Measurements from ENCODE around the gene CRB3.

CRB3 gene

GRCh38 chr19:6416658-6417405, 47.2 kb upstream of the CRB3 start:
- H4K91ac ChIP-seq (ENCODE audit: low read length): no peak overlapping the region
- no peaks in the 10 kb centered on the region for H3K9me3 ChIP-seq (ENCODE audit: control insufficient read depth, low read length)
- peaks cover 14% of the 10 kb centered on the region for H3K4me1 ChIP-seq (ENCODE audit: control insufficient read depth, insufficient read depth, low read depth, low read length)
- H3K23ac ChIP-seq (ENCODE audit: low read length in 2 of 2): no peak overlapping the region
- no peak overlapping the region for H2AFZ ChIP-seq (ENCODE audit: low read depth, low read length)
- H2BK120ac ChIP-seq (ENCODE audit: low read depth, low read length): no peak overlapping the region
- no peak overlapping the region for H2BK5ac ChIP-seq (ENCODE audit: low read depth, low read length, poor library complexity, severe bottlenecking)
- DNase-seq: no peak
- WGBS: 95% methylated on average over 29 of the region's 29 CpGs
- peaks cover 43% of the 10 kb centered on the region for H3K79me1 ChIP-seq (replicated peaks; ENCODE audit: low read length, poor library complexity, severe bottlenecking)
- no peaks in the 10 kb centered on the region for H3K27me3 ChIP-seq (ENCODE audit: control insufficient read depth in 1 of 2, insufficient read depth in 1 of 2, low read length in 2 of 2)
- no peak overlapping the region for H2AK5ac ChIP-seq (ENCODE audit: low read length, severe bottlenecking)
- H3K4ac ChIP-seq (ENCODE audit: low read depth in 1 of 2, low read length in 2 of 2): no peak overlapping the region
- H3K27ac ChIP-seq (ENCODE audit: low read length, poor library complexity, severe bottlenecking): no peak overlapping the region
- no peak overlapping the region for H2BK12ac ChIP-seq (ENCODE audit: low read length in 2 of 2)
- H3K9ac ChIP-seq (ENCODE audit: low read length): no peak overlapping the region
- H3K36me3 ChIP-seq (ENCODE audit: control insufficient read depth in 1 of 2, insufficient read depth in 2 of 2, low read depth in 1 of 2, low read length in 2 of 2): peaks cover 75 to 95% of the 10 kb centered on the region in 2 experiments
- H3K18ac ChIP-seq (ENCODE audit: low read depth in 1 of 2, low read length in 2 of 2): no peak overlapping the region
- no peak overlapping the region for H4K8ac ChIP-seq (ENCODE audit: low read length)
- H3K14ac ChIP-seq (ENCODE audit: low read length in 2 of 2): no peak overlapping the region
- no peak overlapping the region for H3K4me3 ChIP-seq (ENCODE audit: insufficient read depth in 1 of 2, low read depth in 1 of 2, low read length in 2 of 2)
- no peak overlapping the region for H2BK15ac ChIP-seq (ENCODE audit: low read depth, poor library complexity, severe bottlenecking)
- H3K4me2 ChIP-seq (ENCODE audit: low read length, poor library complexity, severe bottlenecking): no peak overlapping the region

DNA sequence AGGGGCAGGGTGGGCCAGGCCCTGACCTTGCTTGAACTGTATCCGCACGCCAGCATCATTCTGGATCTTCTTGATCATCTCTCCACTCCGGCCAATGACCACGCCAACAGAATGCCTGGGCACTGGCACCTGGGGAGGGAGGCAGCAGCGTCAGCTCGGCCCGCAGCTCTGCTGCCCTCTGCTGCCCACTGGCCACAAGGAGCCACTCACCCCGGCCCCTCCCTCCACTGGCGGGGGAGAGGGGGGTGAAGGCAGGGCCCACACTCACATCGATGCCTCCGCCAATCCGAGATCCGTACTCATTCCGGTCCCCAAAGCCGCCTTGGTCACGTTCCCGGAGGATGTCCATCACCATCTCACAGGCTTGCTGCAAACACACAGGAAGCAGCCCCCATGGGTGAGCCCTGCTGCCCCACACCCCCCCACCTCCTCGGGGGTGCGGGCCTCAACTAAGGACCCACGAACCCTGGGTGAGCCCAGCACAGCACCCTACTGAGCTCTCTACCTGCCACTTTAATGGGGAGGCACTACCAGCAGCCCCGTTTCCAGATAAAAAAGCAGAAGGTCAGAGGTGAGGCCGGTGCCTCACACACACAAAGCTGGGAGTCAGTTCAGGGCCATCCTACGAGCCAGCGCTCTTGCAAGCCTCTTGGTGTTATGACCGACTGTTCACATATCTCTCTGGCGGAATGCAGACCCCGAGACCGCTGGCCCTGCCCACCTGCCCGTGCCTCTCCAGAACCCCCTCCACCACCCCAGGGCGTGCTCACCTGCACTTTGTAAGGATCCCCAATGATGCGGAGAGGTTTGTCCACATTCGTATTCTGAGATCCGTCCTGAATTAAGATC, 46.1 kb upstream of the CRB3 start:
- H2BK12ac ChIP-seq (ENCODE audit: low read length in 2 of 2): no peak overlapping the region
- no peak overlapping the region for H3K23ac ChIP-seq (ENCODE audit: low read length in 2 of 2)
- H2AK5ac ChIP-seq (ENCODE audit: low read length, severe bottlenecking): no peak overlapping the region
- H3K79me1 ChIP-seq (replicated peaks; ENCODE audit: low read length, poor library complexity, severe bottlenecking): peaks cover 37% of the 10 kb centered on the region
- H2BK15ac ChIP-seq (ENCODE audit: low read depth, poor library complexity, severe bottlenecking): no peak overlapping the region
- DNase-seq: peak; percentile 17
- H3K9me3 ChIP-seq (ENCODE audit: control insufficient read depth, low read length): no peaks in the 10 kb centered on the region
- no peak overlapping the region for H3K9ac ChIP-seq (ENCODE audit: low read length)
- no peaks in the 10 kb centered on the region for H3K27me3 ChIP-seq (ENCODE audit: control insufficient read depth in 1 of 2, insufficient read depth in 1 of 2, low read length in 2 of 2)
- WGBS: 93% methylated on average over 33 of the region's 33 CpGs
- no peak overlapping the region for H3K18ac ChIP-seq (ENCODE audit: low read depth in 1 of 2, low read length in 2 of 2)
- no peak overlapping the region for H3K14ac ChIP-seq (ENCODE audit: low read length in 2 of 2)
- no peak overlapping the region for H4K91ac ChIP-seq (ENCODE audit: low read length)
- H2BK5ac ChIP-seq (ENCODE audit: low read depth, low read length, poor library complexity, severe bottlenecking): no peak overlapping the region
- H3K4me2 ChIP-seq (ENCODE audit: low read length, poor library complexity, severe bottlenecking): no peak overlapping the region
- H3K4me1 ChIP-seq (ENCODE audit: control insufficient read depth, insufficient read depth, low read depth, low read length): peaks cover 15% of the 10 kb centered on the region
- no peak overlapping the region for H3K4ac ChIP-seq (ENCODE audit: low read depth in 1 of 2, low read length in 2 of 2)
- no peak overlapping the region for H2AFZ ChIP-seq (ENCODE audit: low read depth, low read length)
- H3K27ac ChIP-seq (ENCODE audit: low read length, poor library complexity, severe bottlenecking): no peak overlapping the region
- H2BK120ac ChIP-seq (ENCODE audit: low read depth, low read length): no peak overlapping the region
- no peak overlapping the region for H4K8ac ChIP-seq (ENCODE audit: low read length)
- H3K4me3 ChIP-seq (ENCODE audit: insufficient read depth in 1 of 2, low read depth in 1 of 2, low read length in 2 of 2): no peak overlapping the region
- peaks cover 80 to 88% of the 10 kb centered on the region in 2 experiments for H3K36me3 ChIP-seq (ENCODE audit: control insufficient read depth in 1 of 2, insufficient read depth in 2 of 2, low read depth in 1 of 2, low read length in 2 of 2)

- H2BK12ac ChIP-seq (ENCODE audit: low read length in 2 of 2): no peak overlapping the region
- H3K14ac ChIP-seq (ENCODE audit: low read length in 2 of 2): no peak overlapping the region
- no peak overlapping the region for H3K18ac ChIP-seq (ENCODE audit: low read depth in 1 of 2, low read length in 2 of 2)
- H3K36me3 ChIP-seq (ENCODE audit: control insufficient read depth in 1 of 2, insufficient read depth in 2 of 2, low read depth in 1 of 2, low read length in 2 of 2): peaks cover 80 to 85% of the 10 kb centered on the region in 2 experiments
- no peak overlapping the region for H3K4me3 ChIP-seq (ENCODE audit: insufficient read depth in 1 of 2, low read depth in 1 of 2, low read length in 2 of 2)
- no peak overlapping the region for H2BK5ac ChIP-seq (ENCODE audit: low read depth, low read length, poor library complexity, severe bottlenecking)
- H3K4me2 ChIP-seq (ENCODE audit: low read length, poor library complexity, severe bottlenecking): no peak overlapping the region
- no peak overlapping the region for H2BK15ac ChIP-seq (ENCODE audit: low read depth, poor library complexity, severe bottlenecking)
- no peaks in the 10 kb centered on the region for H3K9me3 ChIP-seq (ENCODE audit: control insufficient read depth, low read length)
- no peak overlapping the region for H3K4ac ChIP-seq (ENCODE audit: low read depth in 1 of 2, low read length in 2 of 2)
- H3K79me1 ChIP-seq (replicated peaks; ENCODE audit: low read length, poor library complexity, severe bottlenecking): peaks cover 37% of the 10 kb centered on the region
- peaks cover 17% of the 10 kb centered on the region for H3K4me1 ChIP-seq (ENCODE audit: control insufficient read depth, insufficient read depth, low read depth, low read length)
- no peak overlapping the region for H2AFZ ChIP-seq (ENCODE audit: low read depth, low read length)
- no peak overlapping the region for H4K8ac ChIP-seq (ENCODE audit: low read length)
- no peak overlapping the region for H4K91ac ChIP-seq (ENCODE audit: low read length)
- H3K27me3 ChIP-seq (ENCODE audit: control insufficient read depth in 1 of 2, insufficient read depth in 1 of 2, low read length in 2 of 2): no peaks in the 10 kb centered on the region
- DNase-seq: no peak
- no peak overlapping the region for H3K23ac ChIP-seq (ENCODE audit: low read length in 2 of 2)
- H3K27ac ChIP-seq (ENCODE audit: low read length, poor library complexity, severe bottlenecking): no peak overlapping the region
- no peak overlapping the region for H2BK120ac ChIP-seq (ENCODE audit: low read depth, low read length)
- no peak overlapping the region for H3K9ac ChIP-seq (ENCODE audit: low read length)
- WGBS: 97% methylated on average over 19 of the region's 19 CpGs
- H2AK5ac ChIP-seq (ENCODE audit: low read length, severe bottlenecking): no peak overlapping the region
These were observed 45.5 kb upstream of the CRB3 start for GRCh38 chr19:6418562-6418932.
